ENCODE results near the gene HK2. TPM values are rescaled to one million over a fixed set of nuclear protein-coding genes. Genes with fewer than 3 reads are reported as not detected.

Gene HK2
- total RNA-seq, 1 donor from 2014 or later: 19.0 TPM

GRCh38 chr2:74845991-74846390 lies 12.1 kb downstream of the HK2 start:
- Histone ChIP-seq H3K27ac (replicated peaks) (peak overlapping the region; percentile 86), H3K4me1 (peaks cover 84% of the 10 kb centered on the region), H3K27me3 (ENCODE audit: low read depth) (no peaks in the 10 kb centered on the region), H3K9me3 (replicated peaks) (no peaks in the 10 kb centered on the region), H3K36me3 (no peaks in the 10 kb centered on the region), H3K4me3 (peak overlapping the region; percentile 40)
- intact Hi-C loops (cut with micrococcal nuclease): no loop called here
- no peak for TF ChIP-seq CTCF (IDR thresholded peaks at IDR 0.05; ENCODE audit: borderline replicate concordance)
- DNase-seq: no peak

DNA sequence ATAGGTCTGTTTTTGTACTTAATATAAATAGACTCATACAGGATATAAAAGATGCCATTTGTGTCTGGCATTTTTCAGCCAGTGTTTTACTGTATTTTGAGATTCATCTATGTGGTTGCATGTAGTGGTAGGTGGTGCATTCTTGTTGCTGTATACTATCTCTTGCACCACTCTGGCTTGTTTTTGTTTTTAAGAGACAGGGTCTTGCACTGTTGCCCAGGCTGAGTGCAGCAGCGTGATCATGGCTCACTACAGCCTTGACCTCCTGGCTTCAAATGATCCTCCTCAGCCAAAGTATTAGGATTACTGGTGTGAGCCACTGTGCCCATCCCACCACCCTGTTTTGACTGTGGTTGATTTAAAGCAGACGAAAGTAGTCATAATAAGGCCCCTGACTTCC lies 12.6 kb downstream of the HK2 start:
- Histone ChIP-seq H3K27ac (replicated peaks) (peak overlapping the region; percentile 86), H3K4me3 (no peak overlapping the region), H3K9me3 (replicated peaks) (no peaks in the 10 kb centered on the region), H3K4me1 (peaks cover 82% of the 10 kb centered on the region), H3K27me3 (ENCODE audit: low read depth) (no peaks in the 10 kb centered on the region), H3K36me3 (no peaks in the 10 kb centered on the region)
- no peak for TF ChIP-seq CTCF (IDR thresholded peaks at IDR 0.05; ENCODE audit: borderline replicate concordance)
- intact Hi-C loops (cut with micrococcal nuclease): no loop called here
- DNase-seq: no peak

DNA sequence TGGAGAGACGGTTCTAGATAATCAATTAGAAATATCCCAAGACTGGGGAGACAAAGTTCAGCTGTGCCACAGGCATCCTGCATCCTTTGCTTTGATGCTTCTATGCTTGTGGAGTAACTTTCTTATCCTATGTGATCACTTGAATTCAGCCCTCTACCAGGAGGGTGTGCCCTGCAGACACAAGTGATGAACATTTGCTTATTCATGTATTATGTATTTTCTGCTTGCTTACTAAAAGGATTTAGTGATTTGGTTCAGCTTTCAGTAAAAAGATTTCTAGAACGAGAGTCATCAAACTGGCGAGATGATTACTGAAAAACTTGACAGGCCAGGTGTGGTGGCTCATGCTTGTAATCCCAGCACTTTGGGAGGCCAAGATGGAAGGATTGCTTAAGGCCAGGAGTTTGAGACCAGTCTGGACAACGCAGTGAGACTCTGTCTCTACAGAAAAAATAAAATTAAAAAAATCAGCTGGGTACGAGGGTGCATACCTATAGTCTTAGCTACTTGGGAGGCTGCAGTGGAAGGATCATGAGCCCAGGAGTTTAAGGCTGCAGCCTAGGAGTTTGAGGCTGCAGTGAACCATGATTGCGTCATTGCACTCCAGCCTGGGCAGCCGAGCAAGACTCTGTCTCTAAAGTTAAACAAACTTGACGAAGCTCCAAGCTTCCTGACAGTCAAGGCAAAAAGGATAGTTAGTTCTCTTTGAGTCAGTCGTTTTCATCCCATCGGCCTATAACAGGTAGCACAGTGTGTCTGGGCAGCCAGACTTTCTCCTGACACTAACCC lies 13.3 kb downstream of the HK2 start:
- intact Hi-C loops (cut with micrococcal nuclease): no loop called here
- Histone ChIP-seq H3K27ac (replicated peaks) (peak overlapping the region; percentile 86), H3K4me3 (no peak overlapping the region), H3K27me3 (ENCODE audit: low read depth) (no peaks in the 10 kb centered on the region), H3K9me3 (replicated peaks) (no peaks in the 10 kb centered on the region), H3K36me3 (no peaks in the 10 kb centered on the region), H3K4me1 (peaks cover 76% of the 10 kb centered on the region)
- no peak for DNase-seq
- no peak for TF ChIP-seq CTCF (IDR thresholded peaks at IDR 0.05; ENCODE audit: borderline replicate concordance)

DNA sequence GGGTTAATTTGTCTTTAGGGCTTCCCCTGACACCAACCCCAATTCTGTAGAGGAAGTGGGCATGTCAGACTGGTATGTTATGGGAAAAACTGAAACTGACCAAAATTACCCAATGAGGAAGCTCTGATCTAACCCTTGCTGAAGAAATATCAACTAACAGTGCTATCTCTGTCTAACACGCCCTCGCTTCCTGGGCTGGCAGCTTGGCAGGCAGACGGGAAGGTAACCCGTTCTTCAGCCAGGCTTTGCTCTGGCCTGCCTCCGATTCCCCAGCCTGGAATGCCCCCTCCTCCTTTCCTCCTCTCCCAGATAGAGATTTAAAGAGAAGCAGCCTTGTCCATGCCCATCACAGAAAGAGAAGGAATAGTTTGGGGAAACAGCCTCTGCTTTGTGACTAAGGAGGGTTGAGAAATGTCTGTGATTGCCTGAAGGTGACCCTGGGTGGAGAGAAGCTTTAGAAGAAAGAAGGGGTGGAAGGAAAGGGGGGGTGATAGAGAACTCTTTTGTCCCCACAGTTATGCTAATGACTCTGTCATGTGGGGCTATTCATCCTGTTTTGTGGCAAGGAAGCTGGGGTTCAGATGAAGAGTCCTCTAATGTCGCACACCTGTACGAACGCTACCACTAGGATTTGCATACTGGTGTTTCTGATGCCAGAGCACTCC lies 15.4 kb downstream of the HK2 start:
- peak; percentile 41 for DNase-seq
- intact Hi-C loops (cut with micrococcal nuclease): no loop called here
- Histone ChIP-seq H3K9me3 (replicated peaks) (no peaks in the 10 kb centered on the region), H3K36me3 (peaks cover under 1% of the 10 kb centered on the region), H3K27me3 (ENCODE audit: low read depth) (no peaks in the 10 kb centered on the region), H3K27ac (replicated peaks) (peak overlapping the region; percentile 66), H3K4me1 (peaks cover 56% of the 10 kb centered on the region), H3K4me3 (no peak overlapping the region)
- TF ChIP-seq CTCF (IDR thresholded peaks at IDR 0.05; ENCODE audit: borderline replicate concordance): no peak

- Histone ChIP-seq H3K9me3 (replicated peaks) (no peaks in the 10 kb centered on the region), H3K36me3 (peaks cover 3% of the 10 kb centered on the region), H3K27me3 (ENCODE audit: low read depth) (no peaks in the 10 kb centered on the region), H3K27ac (replicated peaks) (no peak overlapping the region), H3K4me1 (peaks cover 43% of the 10 kb centered on the region), H3K4me3 (no peak overlapping the region)
- no peak for DNase-seq
- intact Hi-C loops (cut with micrococcal nuclease): no loop called here
- TF ChIP-seq CTCF (IDR thresholded peaks at IDR 0.05; ENCODE audit: borderline replicate concordance): no peak
Observed at GRCh38 chr2:74850496-74851190, 16.7 kb downstream of the HK2 start.
